Endothelial cell (in vitro differentiated cells): Measurements from ENCODE around the gene NUP155. TPM values are rescaled to one million over a fixed set of nuclear protein-coding genes. Genes with fewer than 3 reads are reported as not detected.
A peak's percentile ranks its signal among the peaks of the same experiment; 100 is the strongest.

ENCODE experiments used
- DNase-seq: peaks from one replicate; pipeline ENCODE4 v3.0.0; 2021; ENCODE audit warnings: low spot score
- H3K27ac Mint-ChIP-seq: one replicate; pipeline ENCODE4 v1.8.0; 2021; ENCODE audit warnings: mixed read lengths, inconsistent platforms; ENCODE audit not compliant: unreplicated experiment
- H3K27me3 Mint-ChIP-seq: one replicate; pipeline ENCODE4 v1.8.0; 2021; ENCODE audit warnings: mild to moderate bottlenecking, moderate library complexity, mixed read lengths, inconsistent platforms; ENCODE audit not compliant: unreplicated experiment
- H3K36me3 Mint-ChIP-seq: one replicate; pipeline ENCODE4 v1.8.0; 2021; ENCODE audit warnings: mild to moderate bottlenecking, low read depth, mixed read lengths, inconsistent platforms; ENCODE audit not compliant: unreplicated experiment
- H3K4me1 Mint-ChIP-seq: one replicate; pipeline ENCODE4 v1.8.0; 2021; ENCODE audit warnings: mild to moderate bottlenecking, mixed read lengths, inconsistent platforms; ENCODE audit not compliant: unreplicated experiment
- H3K4me3 Mint-ChIP-seq: one replicate; pipeline ENCODE4 v1.8.0; 2021; ENCODE audit warnings: mild to moderate bottlenecking, mixed read lengths, inconsistent platforms; ENCODE audit not compliant: unreplicated experiment
- H3K9me3 Mint-ChIP-seq: one replicate; pipeline ENCODE4 v1.8.0; 2021; ENCODE audit warnings: mixed read lengths, inconsistent platforms; ENCODE audit not compliant: unreplicated experiment
- CTCF ChIP-seq: fragments of 200-600 bp; sonication (generic); IDR thresholded peaks from one replicate; pipeline ENCODE4 v1.5.0; 2021; ENCODE audit warnings: antibody characterized with exemption; ENCODE audit not compliant: unreplicated experiment
- total RNA-seq: library from RNA; stranded (reverse); fragmentation: NEBNext Ultra II Directional; extraction: Animal tissue kit (Norgen Biotek cat#: 25700); gene quantifications from one replicate; pipeline ENCODE4 v1.2.1, GENCODE V29; 2021; ENCODE audit not compliant: unreplicated experiment

The NUP155 gene
- total RNA-seq, 1 donor from 2014 or later = 34.0 TPM

- no peaks in the 10 kb centered on the region for H3K36me3 Mint-ChIP-seq
- peaks cover 5% of the 10 kb centered on the region for H3K27me3 Mint-ChIP-seq
- H3K27ac Mint-ChIP-seq = no peak overlapping the region
- no peak overlapping the region for H3K4me3 Mint-ChIP-seq
- no peak for TF ChIP-seq CTCF
- peaks cover 4% of the 10 kb centered on the region for H3K4me1 Mint-ChIP-seq
- no peaks in the 10 kb centered on the region for H3K9me3 Mint-ChIP-seq
- DNase-seq = no peak
These were observed 116.3 kb downstream of the NUP155 start for GRCh38 chr5:37254581-37254980.

GRCh38 chr5:37251665-37252064 is 119.2 kb downstream of the NUP155 start:
- no peak for DNase-seq
- no peak overlapping the region for H3K4me3 Mint-ChIP-seq

GRCh38 chr5:37249815-37250164 is 121.1 kb downstream of the NUP155 start:
- no peak for DNase-seq
- no peak for TF ChIP-seq CTCF
- peaks cover 11% of the 10 kb centered on the region for H3K4me1 Mint-ChIP-seq
- peaks cover 5% of the 10 kb centered on the region for H3K27me3 Mint-ChIP-seq
- no peak overlapping the region for H3K27ac Mint-ChIP-seq
- peak overlapping the region; percentile 88 for H3K4me3 Mint-ChIP-seq
- H3K36me3 Mint-ChIP-seq = no peaks in the 10 kb centered on the region
- no peaks in the 10 kb centered on the region for H3K9me3 Mint-ChIP-seq

More at GRCh38 chr5:37251665-37252064, 119.2 kb downstream of the NUP155 start:
- Mint-ChIP-seq H3K27ac (no peak overlapping the region), H3K27me3 (peaks cover 5% of the 10 kb centered on the region), H3K9me3 (no peaks in the 10 kb centered on the region), H3K36me3 (no peaks in the 10 kb centered on the region), H3K4me1 (peaks cover 11% of the 10 kb centered on the region)
- no peak for TF ChIP-seq CTCF

GRCh38 chr5:37248970-37249814 is 121.7 kb downstream of the NUP155 start, which contains the start of gene CPLANE1:
TSS of gene CPLANE1 (minus strand) at chr5:37249376. CDS start at chr5:37247698, 1,678 bp downstream.
- Mint-ChIP-seq H3K36me3 (no peaks in the 10 kb centered on the region), H3K4me3 (peak within 1 kb of the TSS; percentile 88), H3K4me1 (peaks cover 11% of the 10 kb centered on the region), H3K9me3 (no peaks in the 10 kb centered on the region), H3K27me3 (peaks cover 5% of the 10 kb centered on the region), H3K27ac (no peak within 1 kb of the TSS)
- no peak for TF ChIP-seq CTCF
- DNase-seq = peak; percentile 83

GRCh38 chr5:37248421-37248969 is 122.4 kb downstream of the NUP155 start:
- Mint-ChIP-seq H3K27ac (no peak overlapping the region), H3K4me3 (peak overlapping the region; percentile 87), H3K27me3 (peaks cover 5% of the 10 kb centered on the region), H3K4me1 (peaks cover 11% of the 10 kb centered on the region), H3K9me3 (no peaks in the 10 kb centered on the region), H3K36me3 (no peaks in the 10 kb centered on the region)
- no peak for TF ChIP-seq CTCF
- no peak for DNase-seq
